GM12875 (cell line): ENCODE measurements around the gene VAMP3.

ENCODE experiments used
- H3K4me3 ChIP-seq: one replicate; pipeline ENCODE4 v1.5.1; 2011; ENCODE audit warnings: low read depth, low read length, control low read depth
- TF ChIP-seq, protein P1 (sequence below): IDR thresholded peaks from 2 replicates; pipeline ENCODE4 v1.5.1; 2011; ENCODE audit warnings: low read depth, mild to moderate bottlenecking, control low read depth, inconsistent platforms, low read length, moderate library complexity, borderline replicate concordance; ENCODE audit not compliant: insufficient read depth

Gene VAMP3

DNA sequence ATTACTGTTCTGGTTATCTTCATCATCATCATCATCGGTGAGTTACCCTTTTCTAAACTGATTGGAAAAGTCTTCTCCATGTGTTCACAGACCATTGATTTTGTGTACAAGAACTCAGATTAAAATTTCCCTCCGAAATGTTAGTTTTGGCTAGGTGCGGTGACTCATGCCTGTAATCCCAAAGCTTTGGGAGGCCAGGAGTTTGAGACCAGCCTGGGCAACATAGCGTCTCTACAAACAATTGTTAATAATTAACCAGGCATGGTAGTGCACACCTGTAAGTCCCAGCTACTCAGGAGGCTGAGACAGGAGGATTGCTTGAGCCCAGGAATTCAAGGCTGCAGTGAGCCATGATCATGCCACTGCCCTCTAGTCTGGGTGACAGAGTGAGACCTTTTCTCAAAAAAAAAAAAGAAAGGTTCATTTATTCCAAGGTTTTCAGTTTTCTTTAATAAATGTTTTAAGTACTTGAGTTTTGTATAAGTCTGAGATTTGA lies 7.1 kb downstream of the VAMP3 start:
- H3K4me3 ChIP-seq: no peak overlapping the region
- TF ChIP-seq, protein P1, sequence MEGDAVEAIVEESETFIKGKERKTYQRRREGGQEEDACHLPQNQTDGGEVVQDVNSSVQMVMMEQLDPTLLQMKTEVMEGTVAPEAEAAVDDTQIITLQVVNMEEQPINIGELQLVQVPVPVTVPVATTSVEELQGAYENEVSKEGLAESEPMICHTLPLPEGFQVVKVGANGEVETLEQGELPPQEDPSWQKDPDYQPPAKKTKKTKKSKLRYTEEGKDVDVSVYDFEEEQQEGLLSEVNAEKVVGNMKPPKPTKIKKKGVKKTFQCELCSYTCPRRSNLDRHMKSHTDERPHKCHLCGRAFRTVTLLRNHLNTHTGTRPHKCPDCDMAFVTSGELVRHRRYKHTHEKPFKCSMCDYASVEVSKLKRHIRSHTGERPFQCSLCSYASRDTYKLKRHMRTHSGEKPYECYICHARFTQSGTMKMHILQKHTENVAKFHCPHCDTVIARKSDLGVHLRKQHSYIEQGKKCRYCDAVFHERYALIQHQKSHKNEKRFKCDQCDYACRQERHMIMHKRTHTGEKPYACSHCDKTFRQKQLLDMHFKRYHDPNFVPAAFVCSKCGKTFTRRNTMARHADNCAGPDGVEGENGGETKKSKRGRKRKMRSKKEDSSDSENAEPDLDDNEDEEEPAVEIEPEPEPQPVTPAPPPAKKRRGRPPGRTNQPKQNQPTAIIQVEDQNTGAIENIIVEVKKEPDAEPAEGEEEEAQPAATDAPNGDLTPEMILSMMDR: no peak

DNA sequence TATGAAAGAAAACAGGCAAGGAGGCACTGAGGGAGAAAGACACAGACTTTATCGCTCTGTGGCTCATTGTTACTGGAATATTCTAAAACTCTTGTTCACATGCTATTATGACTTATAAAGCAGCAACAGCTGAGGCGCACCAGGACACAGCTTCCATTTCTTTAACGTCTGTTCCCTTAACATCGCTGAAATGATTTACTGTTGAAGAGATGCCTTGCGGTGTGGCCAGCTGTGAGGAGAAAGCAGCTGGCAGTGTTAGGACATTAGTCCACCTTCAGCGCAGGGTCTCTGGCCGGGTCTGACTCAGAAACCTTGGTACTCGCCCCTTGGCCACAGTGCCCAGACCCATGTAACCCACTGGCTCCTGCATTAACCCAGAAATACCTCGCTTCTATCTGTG lies 9.9 kb downstream of the VAMP3 start:
- H3K4me3 ChIP-seq: no peak overlapping the region
- TF ChIP-seq, protein P1: no peak

DNA sequence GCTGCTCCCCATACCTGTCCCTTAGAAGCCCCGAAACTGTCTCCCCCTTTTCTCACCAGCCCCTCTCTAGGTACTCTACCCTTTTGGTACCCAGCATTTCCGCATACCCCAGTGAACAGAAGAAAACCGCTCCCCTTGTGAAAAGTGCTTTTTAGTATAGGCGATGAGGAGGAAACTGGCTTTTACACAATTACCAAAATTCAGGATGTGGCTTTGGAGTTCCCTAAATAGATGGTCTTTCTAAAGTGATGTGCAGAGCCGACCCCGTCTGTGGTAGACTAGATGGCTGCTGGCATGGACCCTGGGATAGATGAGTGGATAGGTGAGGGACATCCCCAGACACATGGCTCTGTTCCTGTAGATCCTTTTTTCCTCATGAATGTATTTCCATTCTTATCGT lies 10.4 kb downstream of the VAMP3 start:
- TF ChIP-seq, protein P1: no peak
- no peak overlapping the region for H3K4me3 ChIP-seq

DNA sequence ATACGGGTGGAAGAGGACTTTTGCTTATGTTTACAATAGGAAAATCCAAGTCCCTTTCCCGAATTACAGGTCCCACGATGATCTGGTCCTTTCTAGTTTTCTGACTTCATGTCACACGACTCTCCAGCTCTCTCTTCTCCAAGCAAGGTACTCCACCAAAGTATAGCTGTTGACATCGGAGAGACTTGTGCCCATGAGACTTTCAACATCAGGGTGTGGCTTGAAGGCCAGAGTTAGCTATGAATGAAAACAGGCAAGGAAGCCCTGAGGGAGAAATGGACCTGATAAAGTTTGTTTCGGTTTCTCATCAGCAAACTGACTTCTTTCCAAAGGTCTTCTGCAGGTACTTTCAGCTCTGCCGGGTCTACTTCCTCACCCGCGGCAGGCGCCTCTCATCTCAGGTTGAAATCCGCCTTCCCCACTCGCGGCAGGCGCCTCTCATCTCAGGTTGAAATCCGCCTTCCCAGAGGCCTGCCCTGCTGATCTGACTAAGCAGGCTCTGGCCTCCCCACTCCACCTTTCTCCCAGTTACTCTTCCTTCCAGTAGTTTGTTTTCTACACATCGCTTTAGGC lies 10.9 kb downstream of the VAMP3 start:
- TF ChIP-seq, protein P1: no peak
- H3K4me3 ChIP-seq: no peak overlapping the region

DNA sequence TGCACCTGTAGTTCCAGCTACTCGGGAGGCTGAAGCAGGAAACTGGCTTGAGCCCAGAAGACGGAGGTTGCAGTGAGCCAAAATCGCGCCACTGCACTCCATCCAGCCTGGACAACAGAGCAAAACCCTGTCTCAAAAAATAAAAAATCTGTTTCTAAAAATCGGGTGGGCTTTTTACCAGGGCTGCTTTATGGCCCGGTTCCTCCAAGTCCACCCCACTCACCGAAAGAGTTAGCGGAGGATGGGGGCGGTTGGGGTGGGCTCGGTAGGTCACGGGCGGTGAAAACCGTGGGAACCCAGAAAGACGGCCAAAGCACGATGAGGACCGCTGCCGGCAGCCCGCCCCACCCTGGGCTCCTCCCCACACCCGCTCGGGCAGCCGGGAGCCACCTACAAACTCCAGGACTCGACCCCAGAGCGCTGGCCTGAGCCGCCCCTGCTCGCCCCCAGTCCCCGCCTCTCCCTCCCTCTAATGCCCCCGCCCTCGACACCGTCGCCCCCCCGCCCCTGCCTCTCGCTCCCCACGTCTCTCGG lies 12.1 kb downstream of the VAMP3 start:
- TF ChIP-seq, protein P1: no peak
- H3K4me3 ChIP-seq: peak overlapping the region; percentile 40

DNA sequence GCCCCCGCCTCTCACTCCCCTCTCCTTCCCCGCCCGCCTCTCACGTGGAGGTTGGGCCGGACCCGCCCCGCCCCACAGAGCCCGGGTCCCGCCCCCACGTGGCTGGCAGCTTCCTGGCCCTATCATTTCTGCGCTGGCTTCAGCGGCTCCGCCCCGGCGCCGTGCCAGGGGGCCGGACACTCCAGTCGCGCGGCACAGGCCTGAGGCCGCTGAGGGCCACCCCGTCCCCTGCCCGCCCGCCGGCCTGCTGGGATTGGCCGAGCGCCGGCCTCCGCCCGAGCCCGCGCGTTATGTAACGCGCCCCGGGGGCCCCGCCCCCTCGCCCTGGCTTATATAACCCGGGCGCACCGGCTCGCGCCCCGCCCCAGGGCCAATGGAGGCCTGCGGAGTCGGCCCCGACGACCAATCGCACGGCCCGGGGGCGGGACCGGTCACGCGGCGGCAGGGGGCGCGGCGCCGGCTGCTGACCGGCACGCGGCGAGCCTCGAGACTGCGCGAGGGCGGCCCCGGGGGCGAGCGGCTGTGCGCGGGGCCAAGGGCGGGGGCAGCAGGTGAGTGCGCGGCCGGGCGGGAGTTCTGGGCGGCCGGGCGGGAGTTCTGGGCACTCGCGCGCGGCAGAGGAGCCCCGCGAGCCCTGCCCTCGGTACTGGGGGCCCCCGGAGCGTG lies 12.9 kb downstream of the VAMP3 start, which contains the start of gene PER3:
TSS of gene PER3 (plus strand) at position 466 of the 666 bp plus-strand sequence. CDS start 587 bp downstream, outside the sequence.
- peak within 1 kb of the TSS; percentile 40 for H3K4me3 ChIP-seq
- TF ChIP-seq, protein P1: no peak

DNA sequence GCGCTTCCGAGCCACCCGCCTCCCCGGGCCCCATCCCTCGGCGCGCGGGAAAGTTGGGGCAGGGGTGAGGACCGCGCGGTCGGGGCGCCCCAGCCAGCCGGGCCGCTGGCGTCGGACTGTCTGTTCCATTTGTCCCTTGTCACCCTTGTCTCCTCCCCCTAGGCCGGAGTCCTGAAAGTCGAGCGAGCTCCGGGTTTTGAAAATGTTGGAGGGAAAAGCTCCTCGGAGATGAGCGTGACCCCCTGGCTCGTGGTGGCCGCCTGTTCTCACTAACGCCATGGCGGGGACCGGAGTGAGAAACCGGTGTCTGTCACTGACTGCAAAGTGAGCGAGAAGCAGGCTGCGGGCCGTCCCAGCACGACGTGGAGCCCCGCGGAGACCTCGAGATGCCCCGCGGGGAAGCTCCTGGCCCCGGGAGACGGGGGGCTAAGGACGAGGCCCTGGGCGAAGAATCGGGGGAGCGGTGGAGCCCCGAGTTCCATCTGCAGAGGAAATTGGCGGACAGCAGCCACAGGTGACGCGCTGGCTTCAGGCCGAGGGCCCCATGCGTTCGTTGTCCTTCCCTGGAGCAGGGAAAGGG lies 13.5 kb downstream of the VAMP3 start:
- H3K4me3 ChIP-seq: no peak overlapping the region
- TF ChIP-seq, protein P1: no peak
